Activated CD4-positive, alpha-beta T cell treated with anti-CD3 and anti-CD28 coated beads, Interleukin-2, amount 10 ng/mL, durations not matched to agents 24 days and 14 days (primary cell): ENCODE results near the gene CACNA2D3. TPM values are rescaled to one million over a fixed set of nuclear protein-coding genes. Genes with fewer than 3 reads are reported as not detected.

ENCODE experiments used
- DNase-seq: peaks from one replicate; pipeline ENCODE4 v3.0.0; 2022
- H3K27ac Mint-ChIP-seq: one replicate; pipeline ENCODE4 v1.8.0; 2022; ENCODE audit warnings: mild to moderate bottlenecking, mixed read lengths
- H3K27me3 Mint-ChIP-seq: one replicate; pipeline ENCODE4 v1.8.0; 2022; ENCODE audit warnings: mixed read lengths
- H3K36me3 Mint-ChIP-seq: one replicate; pipeline ENCODE4 v1.8.0; 2022; ENCODE audit warnings: low read depth, mild to moderate bottlenecking, mixed read lengths
- H3K4me1 Mint-ChIP-seq: one replicate; pipeline ENCODE4 v1.8.0; 2021; ENCODE audit warnings: mixed read lengths
- H3K4me3 Mint-ChIP-seq: one replicate; pipeline ENCODE4 v1.8.0; 2022; ENCODE audit warnings: mild to moderate bottlenecking, moderate library complexity, mixed read lengths
- H3K9me3 Mint-ChIP-seq: one replicate; pipeline ENCODE4 v1.8.0; 2021; ENCODE audit warnings: mixed read lengths
- intact Hi-C: fragments of 100-400 bp; cut with micrococcal nuclease; formaldehyde crosslinking; loops from one replicate; pipeline ENCODE4 v1.15.1; 2023
- total RNA-seq: library from RNA; stranded (reverse); gene quantifications from 2 replicates; pipeline ENCODE4 v1.2.3, GENCODE V29; 2022

CACNA2D3 gene
- total RNA-seq, 1 donor from 2014 or later, result not detected

DNA sequence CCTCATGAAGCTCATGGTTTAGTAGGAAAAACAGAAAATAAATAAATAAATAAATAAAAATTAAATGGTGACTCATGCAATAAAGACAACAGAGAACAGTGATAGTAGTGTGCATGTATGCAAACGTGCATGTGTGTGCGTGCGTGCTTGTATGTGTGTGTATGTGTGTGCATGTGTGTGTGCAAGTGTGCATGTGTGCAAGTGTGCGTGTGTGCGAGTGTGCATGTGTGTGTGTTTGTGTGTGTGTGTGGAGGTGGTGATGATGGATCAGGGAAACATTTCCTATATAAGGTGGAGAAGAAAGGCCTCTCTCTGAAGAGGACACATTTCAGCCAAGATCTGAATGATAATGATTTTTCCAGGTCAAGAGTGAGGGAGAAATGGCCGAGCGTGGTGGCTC lies 47.2 kb downstream of the CACNA2D3 start:
- intact Hi-C loops, result no loop called here
- no peaks in the 10 kb centered on the region for H3K4me1 Mint-ChIP-seq
- H3K27ac Mint-ChIP-seq, result no peak overlapping the region
- H3K9me3 Mint-ChIP-seq, result no peaks in the 10 kb centered on the region
- H3K4me3 Mint-ChIP-seq, result no peak overlapping the region
- no peaks in the 10 kb centered on the region for H3K27me3 Mint-ChIP-seq
- H3K36me3 Mint-ChIP-seq, result no peaks in the 10 kb centered on the region
- no peak for DNase-seq

DNA sequence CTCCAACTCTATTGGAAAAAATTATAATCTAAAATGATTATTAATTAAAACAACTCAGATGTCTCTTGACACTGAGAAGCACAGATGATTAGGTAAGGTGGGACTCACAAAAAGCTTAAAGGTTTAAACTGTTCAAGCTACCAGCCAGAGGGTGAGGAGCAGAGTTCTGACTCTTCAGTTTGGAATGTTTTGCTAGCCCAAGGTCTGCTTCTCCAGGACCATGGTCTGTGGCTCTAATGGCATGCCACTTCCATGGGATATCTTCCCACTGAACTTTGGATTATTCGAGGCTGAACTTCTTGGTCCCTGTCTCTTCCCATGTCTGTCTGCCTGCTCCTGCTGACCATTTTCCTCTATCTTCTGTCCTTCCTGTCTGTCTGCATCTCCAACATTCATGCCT lies 49.2 kb downstream of the CACNA2D3 start:
- H3K27ac Mint-ChIP-seq, result no peak overlapping the region
- H3K4me3 Mint-ChIP-seq, result no peak overlapping the region
- intact Hi-C loops, result no loop called here
- no peak for DNase-seq
- no peaks in the 10 kb centered on the region for H3K36me3 Mint-ChIP-seq
- no peaks in the 10 kb centered on the region for H3K4me1 Mint-ChIP-seq
- no peaks in the 10 kb centered on the region for H3K27me3 Mint-ChIP-seq
- no peaks in the 10 kb centered on the region for H3K9me3 Mint-ChIP-seq

DNA sequence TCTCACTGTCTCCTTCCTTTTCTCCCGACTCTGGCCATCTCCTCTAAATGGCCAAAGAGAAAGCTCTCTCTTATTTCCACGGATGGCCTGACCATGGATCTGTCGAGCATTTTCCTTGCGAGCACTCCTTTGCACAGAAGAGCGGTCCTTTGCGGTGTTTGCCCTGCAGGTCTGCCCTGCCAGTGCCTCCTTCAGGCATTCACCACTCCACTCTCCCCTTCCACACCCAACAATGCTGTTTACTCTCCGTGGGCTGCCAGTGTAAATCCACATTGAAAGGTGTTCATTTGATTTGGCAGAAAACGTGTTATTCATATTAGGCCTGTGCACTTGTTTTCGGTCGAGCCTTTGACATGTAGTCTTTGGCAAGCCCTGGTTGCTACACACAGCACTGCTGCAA lies 49.6 kb downstream of the CACNA2D3 start:
- H3K36me3 Mint-ChIP-seq, result no peaks in the 10 kb centered on the region
- H3K9me3 Mint-ChIP-seq, result no peaks in the 10 kb centered on the region
- no peaks in the 10 kb centered on the region for H3K27me3 Mint-ChIP-seq
- H3K4me1 Mint-ChIP-seq, result no peaks in the 10 kb centered on the region
- intact Hi-C loops, result no loop called here
- no peak overlapping the region for H3K27ac Mint-ChIP-seq
- no peak overlapping the region for H3K4me3 Mint-ChIP-seq
- DNase-seq, result no peak

DNA sequence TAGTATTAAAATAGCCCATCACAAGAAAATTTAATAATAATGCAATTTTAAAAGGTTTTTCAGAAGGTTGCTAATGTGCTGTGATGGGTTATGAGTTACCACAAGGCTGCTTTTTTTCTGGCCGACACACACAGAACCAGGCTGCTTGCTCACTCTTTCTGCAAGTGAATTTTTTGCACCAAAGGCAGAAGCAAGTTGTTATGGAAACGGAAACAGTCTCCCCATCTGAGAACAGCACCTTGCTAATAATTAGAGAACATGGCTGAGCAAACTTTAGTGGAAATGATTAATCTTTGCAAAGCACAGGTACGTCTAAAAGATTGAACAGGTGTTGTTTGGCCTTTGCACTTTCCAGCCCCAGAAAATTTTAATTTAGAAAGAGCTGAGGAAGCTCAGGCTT lies 51.0 kb downstream of the CACNA2D3 start:
- no peaks in the 10 kb centered on the region for H3K9me3 Mint-ChIP-seq
- H3K4me3 Mint-ChIP-seq, result no peak overlapping the region
- no peak for DNase-seq
- H3K27ac Mint-ChIP-seq, result no peak overlapping the region
- no peaks in the 10 kb centered on the region for H3K27me3 Mint-ChIP-seq
- no peaks in the 10 kb centered on the region for H3K4me1 Mint-ChIP-seq
- no peaks in the 10 kb centered on the region for H3K36me3 Mint-ChIP-seq
- intact Hi-C loops, result no loop called here

DNA sequence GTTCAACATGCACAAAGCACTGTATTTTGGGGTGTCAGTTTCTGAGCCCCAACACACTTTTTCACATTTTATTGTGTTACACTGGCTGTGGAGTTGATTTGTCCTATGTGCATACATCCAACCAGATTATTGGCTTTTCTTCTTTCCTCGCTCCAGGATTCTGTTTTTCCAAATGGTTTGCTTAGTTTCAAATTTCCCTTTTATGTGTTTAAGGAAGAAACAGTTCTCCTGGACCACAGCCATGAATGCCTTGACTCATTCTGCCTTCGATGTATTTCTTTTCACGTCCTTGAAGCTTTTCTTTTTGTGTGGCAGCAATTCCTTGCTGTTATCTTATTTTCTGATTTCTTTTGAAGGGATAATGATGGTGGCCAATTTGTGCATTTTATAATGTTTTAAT lies 53.8 kb downstream of the CACNA2D3 start:
- no peak overlapping the region for H3K4me3 Mint-ChIP-seq
- no peak overlapping the region for H3K27ac Mint-ChIP-seq
- H3K4me1 Mint-ChIP-seq, result no peaks in the 10 kb centered on the region
- no peak for DNase-seq
- H3K36me3 Mint-ChIP-seq, result no peaks in the 10 kb centered on the region
- H3K9me3 Mint-ChIP-seq, result no peaks in the 10 kb centered on the region
- intact Hi-C loops, result no loop called here
- H3K27me3 Mint-ChIP-seq, result no peaks in the 10 kb centered on the region

DNA sequence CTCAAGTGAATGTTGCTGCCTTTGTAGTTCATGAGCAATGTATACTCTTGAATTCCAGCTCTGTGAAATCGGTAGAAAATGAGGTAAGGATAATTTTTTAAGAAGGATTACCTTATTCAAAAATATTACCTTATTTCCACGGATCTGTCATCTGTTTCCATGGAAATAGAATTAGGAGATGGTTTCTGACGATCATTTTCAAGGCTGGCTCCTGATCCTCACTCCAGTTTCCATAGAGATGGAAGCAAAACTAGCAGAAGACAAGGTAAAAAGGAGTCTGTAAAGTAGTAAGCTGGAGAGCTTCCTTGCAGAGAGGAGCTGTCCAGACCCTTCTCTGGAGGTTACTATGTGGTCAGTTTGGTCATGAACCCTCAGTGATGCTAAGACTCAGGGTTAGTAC lies 55.5 kb downstream of the CACNA2D3 start:
- DNase-seq, result no peak
- no peaks in the 10 kb centered on the region for H3K9me3 Mint-ChIP-seq
- H3K4me3 Mint-ChIP-seq, result no peak overlapping the region
- H3K27ac Mint-ChIP-seq, result no peak overlapping the region
- H3K36me3 Mint-ChIP-seq, result no peaks in the 10 kb centered on the region
- H3K27me3 Mint-ChIP-seq, result no peaks in the 10 kb centered on the region
- no peaks in the 10 kb centered on the region for H3K4me1 Mint-ChIP-seq
- intact Hi-C loops, result no loop called here

DNA sequence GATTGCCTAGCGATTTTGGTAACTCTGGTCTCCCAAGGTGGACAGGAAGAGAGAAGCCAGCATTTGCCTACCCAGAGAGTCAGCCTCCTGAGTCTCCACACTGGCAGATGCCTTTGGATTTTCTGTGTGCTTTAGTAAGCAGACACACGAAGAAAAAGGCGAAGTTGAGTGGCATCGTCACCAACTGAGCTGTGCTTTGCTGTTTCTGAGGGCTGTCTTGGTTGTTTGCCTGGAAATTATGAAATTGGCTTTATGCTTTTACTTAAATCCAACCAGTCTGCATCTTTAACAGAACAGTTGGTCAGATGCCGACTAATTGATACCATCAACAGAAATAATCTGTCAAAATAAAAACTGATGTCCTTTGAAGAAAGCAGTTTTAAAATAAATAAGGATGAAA lies 56.0 kb downstream of the CACNA2D3 start:
- Mint-ChIP-seq H3K27ac (no peak overlapping the region), H3K36me3 (no peaks in the 10 kb centered on the region), H3K9me3 (no peaks in the 10 kb centered on the region), H3K4me1 (no peaks in the 10 kb centered on the region), H3K4me3 (no peak overlapping the region), H3K27me3 (no peaks in the 10 kb centered on the region)
- DNase-seq, result no peak
- intact Hi-C loops, result no loop called here

DNA sequence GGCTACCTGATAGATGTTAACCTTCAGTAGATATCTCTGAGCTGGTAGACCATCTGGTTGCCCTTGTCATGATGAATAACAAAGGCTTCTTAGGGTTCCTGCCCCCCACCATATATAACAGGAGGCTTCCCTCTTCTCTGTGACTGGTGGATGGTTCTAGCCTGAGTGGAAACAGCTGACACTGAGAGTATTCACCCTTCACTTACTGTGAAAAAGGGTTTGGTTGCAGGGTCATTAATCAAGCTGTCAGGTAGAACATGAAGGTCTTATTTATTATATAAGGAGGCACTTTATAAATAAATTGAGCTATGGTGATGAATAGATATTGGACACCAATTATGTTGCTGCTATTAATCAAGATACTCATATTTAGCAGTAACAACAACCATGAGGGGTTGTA lies 58.6 kb downstream of the CACNA2D3 start:
- no peak for DNase-seq
- intact Hi-C loops, result no loop called here
- no peaks in the 10 kb centered on the region for H3K27me3 Mint-ChIP-seq
- no peak overlapping the region for H3K4me3 Mint-ChIP-seq
- H3K4me1 Mint-ChIP-seq, result no peaks in the 10 kb centered on the region
- H3K27ac Mint-ChIP-seq, result no peak overlapping the region
- no peaks in the 10 kb centered on the region for H3K36me3 Mint-ChIP-seq
- no peaks in the 10 kb centered on the region for H3K9me3 Mint-ChIP-seq

DNA sequence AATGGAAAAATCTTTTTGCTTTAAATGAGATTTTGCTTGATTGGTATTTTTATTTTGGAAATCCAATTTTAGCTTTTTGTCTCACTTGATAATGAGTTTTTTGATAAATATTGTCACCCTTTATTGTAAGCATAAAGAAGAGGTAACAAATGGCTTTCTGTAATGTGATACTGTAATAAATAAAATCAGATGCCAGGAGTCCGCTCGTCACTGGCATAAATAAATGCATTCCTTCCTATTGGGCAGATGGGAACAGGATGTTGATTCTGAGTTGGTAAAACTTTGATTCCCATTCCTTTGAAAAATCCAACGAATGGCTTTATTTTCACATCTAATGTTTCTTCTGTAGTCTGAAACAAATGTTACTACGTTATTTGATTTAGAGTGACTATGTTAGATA lies 59.9 kb downstream of the CACNA2D3 start:
- intact Hi-C loops, result no loop called here
- DNase-seq, result no peak
- Mint-ChIP-seq H3K9me3 (peaks cover under 1% of the 10 kb centered on the region), H3K27me3 (no peaks in the 10 kb centered on the region), H3K27ac (no peak overlapping the region), H3K4me3 (no peak overlapping the region), H3K36me3 (no peaks in the 10 kb centered on the region), H3K4me1 (no peaks in the 10 kb centered on the region)

DNA sequence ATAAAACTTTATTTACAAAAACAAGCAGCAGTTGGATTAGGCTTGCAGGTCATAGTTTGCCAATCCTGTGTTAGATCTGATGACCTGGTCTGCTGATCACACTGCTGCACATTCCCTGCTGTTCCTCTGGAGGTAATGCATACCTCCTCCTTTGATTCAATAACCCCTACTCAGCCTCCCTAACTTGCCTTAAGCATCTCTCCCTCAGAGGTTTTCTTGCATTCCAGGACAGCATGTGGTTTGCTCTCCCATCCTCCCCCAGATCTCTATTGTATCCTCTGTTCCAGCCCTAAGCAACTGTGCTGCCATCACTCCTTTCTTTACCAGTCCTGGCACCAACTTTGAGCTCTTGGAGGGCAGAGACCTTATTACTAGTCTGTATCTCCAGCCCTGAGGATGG lies 63.4 kb downstream of the CACNA2D3 start:
- intact Hi-C loops, result no loop called here
- H3K4me1 Mint-ChIP-seq, result no peaks in the 10 kb centered on the region
- no peaks in the 10 kb centered on the region for H3K36me3 Mint-ChIP-seq
- H3K27ac Mint-ChIP-seq, result no peak overlapping the region
- no peak overlapping the region for H3K4me3 Mint-ChIP-seq
- no peaks in the 10 kb centered on the region for H3K27me3 Mint-ChIP-seq
- DNase-seq, result no peak
- peaks cover 12% of the 10 kb centered on the region for H3K9me3 Mint-ChIP-seq

DNA sequence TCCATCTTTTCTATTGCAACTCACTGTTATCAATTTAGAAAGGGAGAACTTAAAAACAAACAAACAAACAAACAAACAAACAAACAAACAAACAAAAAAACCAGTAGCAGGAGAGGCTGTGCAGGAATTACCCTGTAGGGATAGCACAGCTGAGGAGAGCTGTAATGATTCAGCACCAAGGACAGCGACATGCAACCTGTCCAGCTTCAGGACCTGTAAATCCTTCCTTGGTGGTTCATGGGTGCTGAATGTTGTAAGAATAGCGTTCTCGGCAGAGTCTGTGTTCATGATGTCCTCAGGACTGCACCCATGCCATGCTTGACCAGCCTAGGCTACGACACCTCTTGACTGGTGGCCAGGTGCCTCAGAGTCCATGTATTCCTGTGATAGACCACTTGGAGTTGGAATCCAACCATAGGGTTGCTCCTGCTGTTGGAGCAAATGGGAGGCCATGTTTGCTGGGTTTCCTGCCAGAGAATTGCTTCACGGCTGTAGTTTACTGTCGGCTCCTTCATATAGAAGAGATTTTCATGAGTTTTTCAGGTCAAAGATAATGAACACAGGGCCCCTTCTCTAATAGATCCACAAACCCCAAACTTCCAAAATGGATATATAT lies 65.9 kb downstream of the CACNA2D3 start:
- H3K4me1 Mint-ChIP-seq, result no peaks in the 10 kb centered on the region
- H3K36me3 Mint-ChIP-seq, result no peaks in the 10 kb centered on the region
- H3K27ac Mint-ChIP-seq, result no peak overlapping the region
- intact Hi-C loops, result no loop called here
- H3K9me3 Mint-ChIP-seq, result peaks cover 12% of the 10 kb centered on the region
- DNase-seq, result peak; percentile 80
- no peak overlapping the region for H3K4me3 Mint-ChIP-seq
- no peaks in the 10 kb centered on the region for H3K27me3 Mint-ChIP-seq

DNA sequence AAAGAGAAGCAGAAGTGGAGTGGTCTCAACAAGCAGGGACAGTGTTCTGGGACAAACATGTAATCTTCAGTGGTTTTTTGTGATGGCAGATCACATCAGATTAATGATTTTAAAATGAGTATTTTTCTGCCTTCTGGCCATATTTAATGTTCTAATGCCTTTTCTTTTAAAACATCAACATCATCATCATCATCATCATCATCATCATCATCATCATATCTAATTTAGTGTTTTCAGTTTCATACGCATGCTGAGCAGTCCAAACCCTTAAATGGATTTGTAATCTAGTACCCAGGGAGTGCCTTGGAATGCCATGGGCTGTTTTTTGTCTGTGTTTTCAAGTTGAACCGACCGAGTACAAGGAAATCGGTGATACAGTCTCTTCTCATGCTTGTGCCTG lies 68.9 kb downstream of the CACNA2D3 start:
- H3K27me3 Mint-ChIP-seq, result no peaks in the 10 kb centered on the region
- no peaks in the 10 kb centered on the region for H3K4me1 Mint-ChIP-seq
- DNase-seq, result no peak
- intact Hi-C loops, result no loop called here
- peaks cover 12% of the 10 kb centered on the region for H3K9me3 Mint-ChIP-seq
- H3K27ac Mint-ChIP-seq, result no peak overlapping the region
- no peak overlapping the region for H3K4me3 Mint-ChIP-seq
- no peaks in the 10 kb centered on the region for H3K36me3 Mint-ChIP-seq

DNA sequence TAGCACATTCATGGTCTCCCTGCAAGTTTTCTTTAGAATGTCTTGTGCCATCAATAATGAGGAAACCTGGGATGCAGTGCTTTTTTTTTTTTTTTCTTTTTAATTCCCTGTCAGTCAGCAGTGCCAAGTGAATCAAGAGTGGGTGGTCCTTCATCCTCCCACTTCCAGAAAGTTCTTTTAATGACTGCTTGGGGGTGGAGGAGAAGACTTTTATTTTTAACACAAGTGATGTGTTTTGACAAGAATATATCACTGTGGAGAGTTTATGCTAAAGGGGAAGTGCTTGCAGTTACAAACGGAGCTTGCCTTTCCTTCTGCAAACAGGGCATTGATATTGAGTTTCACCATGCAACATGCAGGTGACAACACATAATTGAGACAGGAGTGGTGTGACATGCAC lies 69.7 kb downstream of the CACNA2D3 start:
- H3K36me3 Mint-ChIP-seq, result no peaks in the 10 kb centered on the region

DNA sequence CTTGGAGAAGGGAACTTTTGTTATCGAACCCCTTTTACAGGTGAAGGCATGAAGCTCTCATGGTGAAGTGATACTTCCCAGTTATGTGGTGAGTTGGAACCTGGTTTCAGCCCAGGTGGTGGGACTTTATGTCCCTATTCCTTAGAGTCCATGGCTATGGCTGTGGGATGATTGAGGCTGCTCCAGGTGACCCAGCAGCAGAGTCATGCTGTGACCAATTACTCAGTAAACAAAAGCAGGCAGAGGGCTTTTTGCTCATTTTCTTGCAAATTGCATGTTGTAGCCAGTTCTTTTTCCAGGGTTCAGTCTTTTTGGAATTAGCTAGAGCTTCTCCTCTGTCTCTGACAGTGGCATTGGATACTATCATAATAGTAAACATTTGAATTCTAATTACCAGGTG lies 70.7 kb downstream of the CACNA2D3 start:
- H3K4me3 Mint-ChIP-seq, result no peak overlapping the region
- intact Hi-C loops, result no loop called here

More for the DNA sequence above, 69.7 kb downstream of the CACNA2D3 start:
- Mint-ChIP-seq H3K9me3 (peaks cover 12% of the 10 kb centered on the region), H3K27ac (no peak overlapping the region), H3K27me3 (no peaks in the 10 kb centered on the region), H3K4me3 (no peak overlapping the region), H3K4me1 (no peaks in the 10 kb centered on the region)
- intact Hi-C loops, result no loop called here
- DNase-seq, result no peak

DNA sequence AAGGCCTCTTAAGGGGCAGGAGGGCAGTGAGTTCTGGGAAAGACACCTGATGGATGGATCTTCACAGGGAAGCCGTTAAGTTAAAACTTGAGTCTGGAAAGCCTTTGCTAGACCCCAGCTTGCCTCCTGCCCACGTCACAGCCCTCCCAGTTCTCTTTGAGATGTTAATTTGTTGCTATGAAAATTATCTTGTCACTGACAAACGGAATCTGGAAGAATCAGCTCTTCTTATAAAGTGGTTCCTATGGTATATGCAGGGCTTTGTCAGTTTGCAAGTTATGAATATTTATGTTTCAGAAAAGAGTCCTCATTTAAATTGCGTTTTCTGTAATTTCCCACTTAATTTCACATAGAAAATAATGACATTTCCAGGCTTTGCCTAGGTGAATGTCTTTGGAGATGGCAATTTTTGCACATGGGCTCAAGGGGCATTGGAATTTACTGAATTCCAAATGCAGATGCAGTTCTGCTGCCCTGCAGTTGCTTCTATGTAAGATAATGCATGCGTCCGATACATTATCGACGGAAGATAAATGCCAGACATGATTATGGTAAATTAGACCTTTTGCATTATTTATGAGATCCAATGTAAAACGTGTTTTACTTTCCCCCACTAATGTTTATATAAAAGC lies 74.1 kb downstream of the CACNA2D3 start:
- intact Hi-C loops, result no loop called here
- Mint-ChIP-seq H3K27ac (no peak overlapping the region), H3K9me3 (no peaks in the 10 kb centered on the region), H3K36me3 (no peaks in the 10 kb centered on the region), H3K4me3 (no peak overlapping the region), H3K27me3 (no peaks in the 10 kb centered on the region), H3K4me1 (no peaks in the 10 kb centered on the region)
- DNase-seq, result no peak

More for the DNA sequence above, 70.7 kb downstream of the CACNA2D3 start:
- H3K4me1 Mint-ChIP-seq, result no peaks in the 10 kb centered on the region
- peaks cover 4% of the 10 kb centered on the region for H3K9me3 Mint-ChIP-seq
- H3K36me3 Mint-ChIP-seq, result no peaks in the 10 kb centered on the region
- no peak for DNase-seq
- no peak overlapping the region for H3K27ac Mint-ChIP-seq
- H3K27me3 Mint-ChIP-seq, result no peaks in the 10 kb centered on the region
